ENCODE results near the gene ANO2.

Gene ANO2

DNA sequence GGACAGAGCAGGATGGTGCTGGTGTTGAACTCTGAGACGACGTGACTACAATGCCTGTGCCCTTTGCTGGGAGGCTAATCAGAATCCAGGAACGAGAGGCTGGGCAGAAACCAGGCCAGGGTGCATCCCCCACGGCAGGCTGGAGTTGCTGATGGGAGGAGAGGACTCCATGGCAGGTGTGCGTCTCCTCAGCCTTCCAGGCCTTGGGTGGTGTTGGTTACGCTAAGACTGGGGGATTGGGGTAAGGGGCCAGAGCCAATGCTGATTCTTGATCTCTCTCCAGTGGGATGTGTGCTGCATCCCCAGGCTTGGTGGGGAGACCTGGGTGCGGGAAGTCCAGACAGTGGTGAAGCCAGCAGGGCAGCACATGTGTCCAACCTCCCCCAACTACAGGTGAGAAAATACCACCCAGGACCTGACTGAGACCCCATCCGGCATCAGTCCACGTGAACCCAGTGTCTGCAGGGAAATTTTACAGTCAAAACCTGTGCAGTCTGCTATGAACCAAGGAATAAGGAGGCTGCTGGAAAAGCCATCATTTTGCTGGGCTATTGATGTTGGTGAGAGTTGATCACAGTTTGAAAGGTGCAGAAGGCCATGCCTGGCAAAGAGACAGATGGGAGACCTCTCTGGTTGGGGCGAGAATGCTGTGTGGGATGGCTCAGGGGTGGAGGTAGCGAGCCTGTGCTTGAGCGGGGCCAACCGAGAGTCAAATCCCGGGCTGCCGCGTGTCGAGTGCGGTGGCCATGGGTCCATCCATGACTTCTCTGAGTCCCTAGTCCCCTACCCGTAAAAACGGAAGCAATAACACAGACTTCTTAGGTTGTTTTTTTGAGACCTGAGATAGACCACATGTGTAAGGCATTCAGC lies 423.4 kb downstream of the ANO2 start:
- no peak for DNase-seq (ENCODE audit: low read depth in 4 of 4, low spot score in 1 of 4)

DNA sequence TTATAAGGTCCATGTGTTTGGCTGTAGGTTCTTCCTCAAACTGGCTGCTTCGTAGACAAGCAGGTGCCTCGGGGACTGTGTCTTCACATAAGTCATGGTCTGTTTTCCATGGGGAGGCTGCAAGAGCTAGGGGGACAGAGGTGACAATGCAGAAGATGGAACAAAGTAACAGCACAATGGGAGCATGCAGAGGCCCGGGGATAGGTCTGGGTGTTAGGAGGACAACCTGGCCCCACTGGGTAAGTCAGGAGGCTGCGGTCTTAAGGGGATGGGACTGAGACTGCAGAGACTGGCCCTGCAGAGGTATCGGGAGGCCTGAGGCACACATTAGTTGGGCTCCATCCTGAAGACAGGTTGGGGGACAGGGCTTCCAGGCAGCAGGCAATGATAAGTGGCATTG lies 424.2 kb downstream of the ANO2 start:
- no peak for DNase-seq (ENCODE audit: low read depth in 4 of 4, low spot score in 1 of 4)

DNA sequence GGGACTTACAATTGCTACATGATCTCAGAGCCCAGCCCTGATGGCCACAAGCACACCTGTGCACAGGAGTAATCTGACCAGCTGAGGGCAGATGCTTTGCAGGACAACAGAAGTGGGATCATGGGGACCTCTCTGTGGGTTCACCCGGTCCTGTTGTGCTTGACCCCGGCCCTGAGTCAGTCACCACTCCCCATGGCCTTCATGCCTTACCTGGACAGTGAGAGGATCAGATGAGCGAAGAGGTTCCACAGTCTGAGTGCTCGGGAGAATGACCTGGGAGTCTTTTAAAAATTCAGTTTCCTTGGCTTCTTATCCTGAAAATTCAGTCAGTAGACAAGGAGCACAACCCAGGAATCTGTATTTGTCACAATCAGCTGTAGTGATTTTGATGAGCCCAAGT lies 425.0 kb downstream of the ANO2 start:
- DNase-seq (ENCODE audit: low read depth in 4 of 4, low spot score in 1 of 4), result no peak

DNA sequence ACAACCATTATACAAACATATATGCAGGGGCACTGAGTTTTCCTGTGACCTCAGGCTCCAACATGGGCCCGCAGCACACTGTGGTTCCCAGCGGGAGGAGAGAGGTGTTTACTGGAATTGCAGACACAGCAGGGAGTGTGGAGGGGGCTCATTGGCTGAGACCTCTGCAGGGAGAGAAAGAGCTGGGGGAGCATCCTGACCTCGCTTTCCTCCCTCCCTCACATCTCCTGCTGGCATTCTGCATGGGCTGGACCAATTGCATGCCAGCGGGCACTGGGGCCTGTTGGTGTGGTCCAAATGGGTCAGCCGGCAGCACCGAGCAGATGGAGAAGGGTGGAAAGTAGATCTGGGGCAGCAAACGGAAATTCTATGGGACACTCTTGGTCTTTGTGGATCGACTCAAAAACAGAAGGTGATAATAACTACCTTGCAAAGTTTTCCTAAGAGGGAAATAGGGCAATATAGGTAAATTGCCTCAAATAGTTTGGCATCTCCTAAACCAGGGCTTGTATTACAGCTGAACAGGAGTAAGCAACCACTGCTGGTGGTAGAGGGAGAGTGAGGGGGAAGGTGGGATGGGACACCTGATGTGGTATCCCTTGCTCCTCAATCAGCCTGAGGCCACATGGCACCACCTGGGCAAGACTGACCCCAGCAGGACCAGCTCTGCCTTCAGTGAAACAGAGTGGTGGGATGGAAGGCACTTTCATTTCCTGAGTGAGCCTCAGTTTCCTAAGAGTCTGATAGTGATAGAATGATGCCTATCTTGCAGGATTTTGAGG lies 426.3 kb downstream of the ANO2 start:
- no peak for DNase-seq (ENCODE audit: low read depth in 4 of 4, low spot score in 1 of 4)

DNA sequence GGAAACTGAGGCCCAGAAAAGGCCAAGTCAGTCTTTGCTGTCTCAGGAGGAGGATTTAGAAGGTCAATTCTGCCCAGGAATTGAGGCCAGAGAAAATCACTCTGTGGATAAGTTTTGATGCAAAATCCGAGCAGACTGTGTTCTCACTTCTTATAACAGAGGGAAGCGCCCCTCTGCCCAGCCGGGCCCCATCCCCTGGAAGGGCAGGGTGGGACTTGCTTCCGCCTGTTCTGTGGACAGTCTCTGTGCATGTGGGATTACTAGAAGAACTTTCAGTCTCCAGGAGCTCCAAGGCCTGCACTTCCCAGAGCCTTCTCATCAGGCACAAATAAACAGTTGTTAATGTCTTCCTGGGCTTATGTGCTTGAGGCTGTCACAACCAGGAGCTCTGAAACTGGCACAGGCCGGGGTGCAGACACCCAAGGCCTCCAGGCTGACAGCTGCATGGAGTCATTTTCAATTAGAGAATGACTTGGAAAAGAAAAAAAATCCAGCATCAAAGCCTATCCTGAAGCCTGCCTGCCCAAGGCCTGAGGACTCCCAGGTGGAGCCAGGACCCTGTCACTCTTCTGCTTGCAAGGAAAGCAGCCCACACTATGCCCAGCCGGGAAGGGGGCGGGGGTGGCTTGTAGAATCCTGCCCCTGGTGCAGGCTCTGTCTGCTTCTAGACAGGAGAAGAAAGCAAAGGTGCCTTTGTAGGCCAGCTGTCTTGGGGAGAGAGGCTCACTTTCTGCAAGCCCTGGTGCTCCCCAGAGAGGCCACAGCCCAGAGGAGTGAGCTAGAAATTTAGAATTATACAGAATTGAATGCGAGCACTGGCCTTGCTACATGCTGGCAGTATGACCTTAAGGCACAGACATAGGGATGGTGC lies 428.5 kb downstream of the ANO2 start:
- no peak for DNase-seq (ENCODE audit: low read depth in 4 of 4, low spot score in 1 of 4)

DNA sequence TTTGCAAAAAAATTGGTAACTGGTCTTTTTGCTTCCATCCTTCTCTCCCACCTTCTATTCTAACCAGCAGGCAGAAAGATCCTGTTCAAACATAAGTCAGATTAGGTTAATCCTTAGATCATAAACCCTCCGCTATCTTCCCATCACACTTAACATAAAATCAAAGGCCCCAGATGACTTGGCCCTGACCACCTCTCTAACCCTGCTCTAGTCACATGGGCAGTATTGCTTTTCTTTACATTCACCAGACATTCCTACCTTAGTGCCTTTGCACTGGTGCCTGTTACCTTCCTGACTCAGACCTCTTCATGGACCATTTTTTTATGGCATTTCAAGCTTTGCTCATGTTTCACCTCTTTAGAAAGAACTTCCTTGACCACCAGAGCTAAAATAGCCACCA lies 429.6 kb downstream of the ANO2 start:
- DNase-seq (ENCODE audit: low read depth in 4 of 4, low spot score in 1 of 4), result no peak

DNA sequence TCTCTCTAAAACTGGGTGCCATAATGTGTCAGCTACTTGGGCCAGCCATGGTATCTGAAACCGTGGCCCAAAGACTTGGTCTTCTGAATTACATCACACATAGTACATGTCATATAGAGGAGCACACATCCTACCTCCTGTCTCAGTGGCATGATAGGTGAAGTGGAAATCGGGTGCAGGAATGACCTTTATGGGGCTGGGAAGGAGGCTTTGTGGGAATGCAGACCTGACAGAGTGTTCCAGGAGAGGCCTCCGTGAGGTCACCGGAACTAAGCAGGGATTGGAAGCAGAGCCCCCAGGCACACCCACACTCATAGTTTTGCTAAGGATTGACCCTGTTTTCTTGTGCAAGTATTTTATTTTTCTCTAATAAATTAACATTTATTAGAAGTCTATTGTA lies 430.5 kb downstream of the ANO2 start:
- DNase-seq (ENCODE audit: low read depth in 4 of 4, low spot score in 1 of 4), result no peak

DNA sequence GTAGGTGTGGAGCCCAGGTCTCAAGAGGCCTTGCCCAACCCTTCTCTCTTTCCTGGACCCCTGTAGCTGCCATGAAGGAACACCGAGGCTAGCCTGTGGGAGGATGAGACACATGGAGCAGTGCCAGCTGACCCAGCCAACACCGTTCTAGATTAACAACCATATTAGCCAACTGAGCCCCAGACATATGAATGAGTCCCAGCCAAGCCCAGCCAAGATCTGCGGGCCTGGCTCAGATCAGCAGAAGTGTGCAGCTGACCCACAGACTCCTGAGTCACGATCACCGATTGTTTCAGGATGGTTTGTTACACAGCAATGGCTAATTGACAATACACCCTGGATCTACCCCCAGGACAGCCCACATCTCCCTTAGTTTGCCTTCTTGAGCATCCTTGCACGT lies 431.0 kb downstream of the ANO2 start:
- no peak for DNase-seq (ENCODE audit: low read depth in 4 of 4, low spot score in 1 of 4)

DNA sequence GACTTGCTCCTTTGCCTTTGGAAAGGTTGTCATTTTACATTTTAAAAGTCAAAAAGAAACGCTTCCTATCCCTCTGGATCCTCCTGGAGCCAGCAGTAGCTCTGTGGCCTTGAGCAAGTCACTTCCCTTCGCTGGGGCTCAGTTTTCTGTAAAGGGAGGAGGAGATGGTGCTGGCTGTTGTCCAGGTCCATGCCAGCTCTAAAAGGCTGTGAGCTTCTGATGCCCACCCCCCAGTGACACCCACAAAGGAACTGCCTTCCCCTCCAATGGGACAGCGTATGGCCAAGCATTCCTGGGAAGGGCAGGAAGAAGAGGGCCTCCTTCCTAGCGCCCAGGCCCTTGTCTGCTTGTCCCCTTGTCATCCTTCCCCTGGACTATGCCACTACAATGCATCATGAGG lies 431.7 kb downstream of the ANO2 start:
- no peak for DNase-seq (ENCODE audit: low read depth in 4 of 4, low spot score in 1 of 4)
